ENCODE results near the gene ANKRD24. TPM values are rescaled to one million over a fixed set of nuclear protein-coding genes. Genes with fewer than 3 reads are reported as not detected.
A peak's percentile ranks its signal among the peaks of the same experiment; 100 is the strongest.

ANKRD24 gene
- total and polyA plus RNA-seq, 2 experiments from 2014 or later, result 3.7 to 18.0 TPM

DNA sequence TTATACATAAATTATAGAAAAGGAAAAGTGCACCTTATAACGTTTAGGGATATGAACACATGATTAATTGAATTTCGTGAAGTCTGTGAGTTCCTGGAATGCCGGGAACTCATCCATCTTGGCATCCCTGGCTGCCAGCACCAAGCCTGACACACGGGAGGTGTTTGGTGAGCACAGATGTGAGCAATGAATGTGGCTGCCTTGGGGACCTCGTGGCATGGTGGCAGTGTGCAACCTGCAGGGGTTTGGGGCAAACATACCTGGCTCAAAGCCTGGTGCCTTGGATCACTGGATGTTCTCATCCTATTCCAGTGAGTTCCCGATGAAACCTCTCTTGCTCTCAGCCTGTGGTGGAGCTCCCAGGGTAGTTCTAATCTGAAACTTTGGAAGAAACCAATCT lies 48.1 kb upstream of the ANKRD24 start:
- no peaks in the 10 kb centered on the region for H3F3A ChIP-seq (replicated peaks; ENCODE audit: low read depth)
- no peak for TF ChIP-seq EZH2phosphoT487 (IDR thresholded peaks at IDR 0.05; ENCODE audit: unreplicated experiment)
- no peak for TF ChIP-seq STAT1 (IDR thresholded peaks at IDR 0.05; ENCODE audit: unreplicated experiment)
- no peak for TF ChIP-seq CTCF (conservative IDR thresholded peaks at IDR 0.05; ENCODE audit: low read depth in 2 of 2)
- TF ChIP-seq POLR2AphosphoS5 (IDR thresholded peaks at IDR 0.05; ENCODE audit: low read depth), result no peak
- no peak for TF ChIP-seq ZNF331 (CRISPR knock-in tag; IDR thresholded peaks at IDR 0.05; ENCODE audit: low read depth)
- no peak for TF ChIP-seq ZNF114 (CRISPR knock-in tag; IDR thresholded peaks at IDR 0.05)
- TF ChIP-seq, protein P1, sequence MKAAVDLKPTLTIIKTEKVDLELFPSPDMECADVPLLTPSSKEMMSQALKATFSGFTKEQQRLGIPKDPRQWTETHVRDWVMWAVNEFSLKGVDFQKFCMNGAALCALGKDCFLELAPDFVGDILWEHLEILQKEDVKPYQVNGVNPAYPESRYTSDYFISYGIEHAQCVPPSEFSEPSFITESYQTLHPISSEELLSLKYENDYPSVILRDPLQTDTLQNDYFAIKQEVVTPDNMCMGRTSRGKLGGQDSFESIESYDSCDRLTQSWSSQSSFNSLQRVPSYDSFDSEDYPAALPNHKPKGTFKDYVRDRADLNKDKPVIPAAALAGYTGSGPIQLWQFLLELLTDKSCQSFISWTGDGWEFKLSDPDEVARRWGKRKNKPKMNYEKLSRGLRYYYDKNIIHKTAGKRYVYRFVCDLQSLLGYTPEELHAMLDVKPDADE (IDR thresholded peaks at IDR 0.05), result no peak
- TF ChIP-seq EZH2 (IDR thresholded peaks at IDR 0.05; ENCODE audit: low read depth, unreplicated experiment), result no peak
- TF ChIP-seq JUNB (IDR thresholded peaks at IDR 0.05; ENCODE audit: unreplicated experiment), result no peak
- no peak for TF ChIP-seq NANOG (IDR thresholded peaks at IDR 0.05; ENCODE audit: borderline replicate concordance)
- TF ChIP-seq REST (IDR thresholded peaks at IDR 0.05; ENCODE audit: unreplicated experiment), result no peak
- TF ChIP-seq, protein P2, sequence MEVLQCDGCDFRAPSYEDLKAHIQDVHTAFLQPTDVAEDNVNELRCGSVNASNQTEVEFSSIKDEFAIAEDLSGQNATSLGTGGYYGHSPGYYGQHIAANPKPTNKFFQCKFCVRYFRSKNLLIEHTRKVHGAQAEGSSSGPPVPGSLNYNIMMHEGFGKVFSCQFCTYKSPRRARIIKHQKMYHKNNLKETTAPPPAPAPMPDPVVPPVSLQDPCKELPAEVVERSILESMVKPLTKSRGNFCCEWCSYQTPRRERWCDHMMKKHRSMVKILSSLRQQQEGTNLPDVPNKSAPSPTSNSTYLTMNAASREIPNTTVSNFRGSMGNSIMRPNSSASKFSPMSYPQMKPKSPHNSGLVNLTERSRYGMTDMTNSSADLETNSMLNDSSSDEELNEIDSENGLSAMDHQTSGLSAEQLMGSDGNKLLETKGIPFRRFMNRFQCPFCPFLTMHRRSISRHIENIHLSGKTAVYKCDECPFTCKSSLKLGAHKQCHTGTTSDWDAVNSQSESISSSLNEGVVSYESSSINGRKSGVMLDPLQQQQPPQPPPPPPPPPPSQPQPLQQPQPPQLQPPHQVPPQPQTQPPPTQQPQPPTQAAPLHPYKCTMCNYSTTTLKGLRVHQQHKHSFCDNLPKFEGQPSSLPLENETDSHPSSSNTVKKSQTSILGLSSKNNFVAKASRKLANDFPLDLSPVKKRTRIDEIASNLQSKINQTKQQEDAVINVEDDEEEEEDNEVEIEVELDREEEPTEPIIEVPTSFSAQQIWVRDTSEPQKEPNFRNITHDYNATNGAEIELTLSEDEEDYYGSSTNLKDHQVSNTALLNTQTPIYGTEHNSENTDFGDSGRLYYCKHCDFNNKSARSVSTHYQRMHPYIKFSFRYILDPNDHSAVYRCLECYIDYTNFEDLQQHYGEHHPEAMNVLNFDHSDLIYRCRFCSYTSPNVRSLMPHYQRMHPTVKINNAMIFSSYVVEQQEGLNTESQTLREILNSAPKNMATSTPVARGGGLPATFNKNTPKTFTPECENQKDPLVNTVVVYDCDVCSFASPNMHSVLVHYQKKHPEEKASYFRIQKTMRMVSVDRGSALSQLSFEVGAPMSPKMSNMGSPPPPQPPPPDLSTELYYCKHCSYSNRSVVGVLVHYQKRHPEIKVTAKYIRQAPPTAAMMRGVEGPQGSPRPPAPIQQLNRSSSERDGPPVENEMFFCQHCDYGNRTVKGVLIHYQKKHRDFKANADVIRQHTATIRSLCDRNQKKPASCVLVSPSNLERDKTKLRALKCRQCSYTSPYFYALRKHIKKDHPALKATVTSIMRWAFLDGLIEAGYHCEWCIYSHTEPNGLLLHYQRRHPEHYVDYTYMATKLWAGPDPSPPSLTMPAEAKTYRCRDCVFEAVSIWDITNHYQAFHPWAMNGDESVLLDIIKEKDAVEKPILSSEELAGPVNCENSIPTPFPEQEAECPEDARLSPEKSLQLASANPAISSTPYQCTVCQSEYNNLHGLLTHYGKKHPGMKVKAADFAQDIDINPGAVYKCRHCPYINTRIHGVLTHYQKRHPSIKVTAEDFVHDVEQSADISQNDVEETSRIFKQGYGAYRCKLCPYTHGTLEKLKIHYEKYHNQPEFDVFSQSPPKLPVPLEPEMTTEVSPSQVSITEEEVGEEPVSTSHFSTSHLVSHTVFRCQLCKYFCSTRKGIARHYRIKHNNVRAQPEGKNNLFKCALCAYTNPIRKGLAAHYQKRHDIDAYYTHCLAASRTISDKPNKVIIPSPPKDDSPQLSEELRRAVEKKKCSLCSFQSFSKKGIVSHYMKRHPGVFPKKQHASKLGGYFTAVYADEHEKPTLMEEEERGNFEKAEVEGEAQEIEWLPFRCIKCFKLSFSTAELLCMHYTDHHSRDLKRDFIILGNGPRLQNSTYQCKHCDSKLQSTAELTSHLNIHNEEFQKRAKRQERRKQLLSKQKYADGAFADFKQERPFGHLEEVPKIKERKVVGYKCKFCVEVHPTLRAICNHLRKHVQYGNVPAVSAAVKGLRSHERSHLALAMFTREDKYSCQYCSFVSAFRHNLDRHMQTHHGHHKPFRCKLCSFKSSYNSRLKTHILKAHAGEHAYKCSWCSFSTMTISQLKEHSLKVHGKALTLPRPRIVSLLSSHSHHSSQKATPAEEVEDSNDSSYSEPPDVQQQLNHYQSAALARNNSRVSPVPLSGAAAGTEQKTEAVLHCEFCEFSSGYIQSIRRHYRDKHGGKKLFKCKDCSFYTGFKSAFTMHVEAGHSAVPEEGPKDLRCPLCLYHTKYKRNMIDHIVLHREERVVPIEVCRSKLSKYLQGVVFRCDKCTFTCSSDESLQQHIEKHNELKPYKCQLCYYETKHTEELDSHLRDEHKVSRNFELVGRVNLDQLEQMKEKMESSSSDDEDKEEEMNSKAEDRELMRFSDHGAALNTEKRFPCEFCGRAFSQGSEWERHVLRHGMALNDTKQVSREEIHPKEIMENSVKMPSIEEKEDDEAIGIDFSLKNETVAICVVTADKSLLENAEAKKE (CRISPR knock-in tag; IDR thresholded peaks at IDR 0.05), result no peak
- TF ChIP-seq CREB1 (CRISPR knock-in tag; IDR thresholded peaks at IDR 0.05; ENCODE audit: low read depth), result no peak
- no peaks in the 10 kb centered on the region for H3K27me3 ChIP-seq (ENCODE audit: insufficient read depth)
- no peaks in the 10 kb centered on the region for H3K9me2 ChIP-seq (ENCODE audit: insufficient read depth)
- 0 out of 2 replicates have a peak overlapping the region, but pooled peaks have one; percentile 8 for H2AFZ ChIP-seq
- H3K9me3 Mint-ChIP-seq, result no peaks in the 10 kb centered on the region
- no peaks in the 10 kb centered on the region for H3K36me3 Mint-ChIP-seq (ENCODE audit: low read depth)
- no peak overlapping the region for H3K4me2 ChIP-seq
- no peak overlapping the region for H3K4me3 ChIP-seq
- H3K4me1 Mint-ChIP-seq, result peaks cover 5% of the 10 kb centered on the region; the same call in 2 of the 3 replicates
- peaks cover 5% of the 10 kb centered on the region for H3K27me3 Mint-ChIP-seq (ENCODE audit: insufficient read depth, low read depth, poor library complexity)
- H3K4me1 ChIP-seq (ENCODE audit: insufficient read depth), result peaks cover 4% of the 10 kb centered on the region; the same call in 1 of the 2 replicates
- H3K27ac Mint-ChIP-seq, result no peak overlapping the region
- no peaks in the 10 kb centered on the region for H3K79me2 ChIP-seq (replicated peaks; ENCODE audit: insufficient read depth)
- H3K36me3 ChIP-seq (ENCODE audit: insufficient read depth), result no peaks in the 10 kb centered on the region
- no peak overlapping the region for H3K4me3 Mint-ChIP-seq
- no peak overlapping the region for H3K27ac ChIP-seq (ENCODE audit: low read depth)
- no peak; the same call in 2 of the 3 replicates for ATAC-seq
- no peak for DNase-seq (ENCODE audit: low spot score)
- no peaks in the 10 kb centered on the region for H4K20me1 ChIP-seq (replicated peaks; ENCODE audit: insufficient read depth)
